ENCODE measurements around the gene APEH.

APEH gene

GRCh38 chr3:49657208-49657915, 16.8 kb upstream of the APEH start:
- no peak for DNase-seq (ENCODE audit: low read depth)
- no peak for TF ChIP-seq CTCF (conservative IDR thresholded peaks at IDR 0.05; ENCODE audit: control insufficient read depth, insufficient read depth, low read depth, low read length)
- H3K4me3 ChIP-seq (ENCODE audit: control insufficient read depth, low read depth, low read length): no peak overlapping the region

GRCh38 chr3:49658711-49659110, 15.4 kb upstream of the APEH start:
- no peak for DNase-seq (ENCODE audit: low read depth)

GRCh38 chr3:49659756-49660155, 14.4 kb upstream of the APEH start:
- no peak overlapping the region for H3K4me3 ChIP-seq (ENCODE audit: control insufficient read depth, low read depth, low read length)
- DNase-seq (ENCODE audit: low read depth): no peak
- no peak for TF ChIP-seq CTCF (conservative IDR thresholded peaks at IDR 0.05; ENCODE audit: control insufficient read depth, insufficient read depth, low read depth, low read length)

More at GRCh38 chr3:49658711-49659110, 15.4 kb upstream of the APEH start:
- H3K4me3 ChIP-seq (ENCODE audit: control insufficient read depth, low read depth, low read length): no peak overlapping the region
- TF ChIP-seq CTCF (conservative IDR thresholded peaks at IDR 0.05; ENCODE audit: control insufficient read depth, insufficient read depth, low read depth, low read length): no peak

GRCh38 chr3:49661281-49661680, 12.9 kb upstream of the APEH start:
- DNase-seq (ENCODE audit: low read depth): no peak
- H3K4me3 ChIP-seq (ENCODE audit: control insufficient read depth, low read depth, low read length): no peak overlapping the region
- TF ChIP-seq CTCF (conservative IDR thresholded peaks at IDR 0.05; ENCODE audit: control insufficient read depth, insufficient read depth, low read depth, low read length): no peak

GRCh38 chr3:49662021-49662420, 12.1 kb upstream of the APEH start:
- no peak for TF ChIP-seq CTCF (conservative IDR thresholded peaks at IDR 0.05; ENCODE audit: control insufficient read depth, insufficient read depth, low read depth, low read length)
- no peak overlapping the region for H3K4me3 ChIP-seq (ENCODE audit: control insufficient read depth, low read depth, low read length)

GRCh38 chr3:49662720-49663413, 11.3 kb upstream of the APEH start:
- no peak for TF ChIP-seq CTCF (conservative IDR thresholded peaks at IDR 0.05; ENCODE audit: control insufficient read depth, insufficient read depth, low read depth, low read length)
- DNase-seq (ENCODE audit: low read depth): no peak
- no peak overlapping the region for H3K4me3 ChIP-seq (ENCODE audit: control insufficient read depth, low read depth, low read length)

More at GRCh38 chr3:49662021-49662420, 12.1 kb upstream of the APEH start:
- DNase-seq (ENCODE audit: low read depth): no peak
